GM23248 (cell line): ENCODE data around the gene KHSRP. TPM values are rescaled to one million over a fixed set of nuclear protein-coding genes. Genes with fewer than 3 reads are reported as not detected.

Source experiments
- DNase-seq: peaks from one replicate; pipeline ENCODE4 v3.0.0-alpha.2; 2015
- H2AFZ ChIP-seq: fragments of 200-600 bp; sonication (generic); 2 replicates; pipeline ENCODE4 v1.6.1; 2016; ENCODE audit warnings: antibody characterized with exemption
- H3F3A ChIP-seq: fragments of 200-600 bp; sonication (generic); 2 replicates; pipeline ENCODE4 v1.6.1; 2016; ENCODE audit warnings: mild to moderate bottlenecking, antibody characterized with exemption, mixed run types; ENCODE audit not compliant: insufficient read depth
- H3K27ac ChIP-seq: fragments of 200-600 bp; sonication (generic); 2 replicates; pipeline ENCODE4 v1.5.1; 2016; ENCODE audit warnings: mild to moderate bottlenecking
- H3K27me3 ChIP-seq: fragments of 200-600 bp; sonication (generic); replicated peaks from 2 replicates; pipeline ENCODE4 v1.6.1; 2016; ENCODE audit warnings: mild to moderate bottlenecking; ENCODE audit not compliant: insufficient read depth
- H3K36me3 ChIP-seq: fragments of 200-600 bp; sonication (generic); 2 replicates; pipeline ENCODE4 v1.6.1; 2016; ENCODE audit warnings: low read depth, mild to moderate bottlenecking
- H3K4me1 ChIP-seq: fragments of 200-600 bp; sonication (generic); 2 replicates; pipeline ENCODE4 v1.6.1; 2016; ENCODE audit warnings: mild to moderate bottlenecking; ENCODE audit not compliant: insufficient read depth
- H3K4me2 ChIP-seq: fragments of 200-600 bp; sonication (generic); one replicate; pipeline ENCODE4 v1.6.1; 2016; ENCODE audit warnings: mild to moderate bottlenecking; ENCODE audit not compliant: unreplicated experiment
- H3K4me3 ChIP-seq: fragments of 200-600 bp; sonication (generic); 2 replicates; pipeline ENCODE4 v1.5.1; 2016; ENCODE audit warnings: mild to moderate bottlenecking
- H3K79me2 ChIP-seq: fragments of 200-600 bp; sonication (generic); 2 replicates; pipeline ENCODE4 v1.6.1; 2016; ENCODE audit warnings: mild to moderate bottlenecking; ENCODE audit not compliant: insufficient read depth
- H3K9ac ChIP-seq: fragments of 200-600 bp; sonication (generic); 2 replicates; pipeline ENCODE4 v1.6.1; 2016; ENCODE audit warnings: mild to moderate bottlenecking
- H3K9me2 ChIP-seq: fragments of 200-600 bp; sonication (generic); 2 replicates; pipeline ENCODE4 v1.6.1; 2016; ENCODE audit warnings: mixed run types, mild to moderate bottlenecking, moderate library complexity; ENCODE audit not compliant: insufficient read depth
- H3K9me3 ChIP-seq: fragments of 200-600 bp; sonication (generic); one replicate; pipeline ENCODE4 v1.6.1; 2017; ENCODE audit warnings: low read depth
- H4K20me1 ChIP-seq: fragments of 200-600 bp; sonication (generic); 2 replicates; pipeline ENCODE4 v1.6.0; 2016; ENCODE audit not compliant: insufficient read depth
- EZH2 ChIP-seq: fragments of 200-600 bp; sonication (generic); IDR thresholded peaks from 2 replicates; pipeline ENCODE4 v1.6.1; 2018; ENCODE audit warnings: antibody characterized with exemption, mild to moderate bottlenecking; ENCODE audit not compliant: insufficient read depth, poor library complexity, severe bottlenecking
- EZH2phosphoT487 ChIP-seq: fragments of 200-600 bp; sonication (generic); IDR thresholded peaks from 2 replicates; pipeline ENCODE4 v1.6.1; 2018; ENCODE audit warnings: antibody characterized with exemption, moderate library complexity, mild to moderate bottlenecking, low read depth; ENCODE audit not compliant: insufficient read depth
- WGBS, 2 experiments: methylation state at CpG; one replicate each; pipeline ENCODE4 v1.1.6; 2015 to 2017; ENCODE audit warnings: low lambda C conversion rate in 2 of 2, low coverage in 1 of 2; ENCODE audit errors: missing lambda C conversion rate in 2 of 2; 5-methylcytosine and 5-hydroxymethylcytosine counted together
- in situ Hi-C: fragments of 300-500 bp; cut with MboI; formaldehyde crosslinking; loops from 2 replicates; pipeline ENCODE4 v1.15.0; 2020
- polyA plus RNA-seq: library from polyadenylated mRNA; unstranded; fragments of >200 nt; fragmentation: Nextera tagmentation; extraction: Ambion mirVana; gene quantifications from 2 replicates; pipeline ENCODE4 v1.2.1, GENCODE V29; 2016
- total RNA-seq: library from RNA; depleted of rRNA; stranded (reverse); fragments of >200 nt; shearing (Covaris generic); gene quantifications from 2 replicates; pipeline ENCODE4 v1.2.3, GENCODE V29; 2014

The KHSRP gene
- total and polyA plus RNA-seq, 2 experiments from 2014 or later: 17.3 to 61.6 TPM

DNA sequence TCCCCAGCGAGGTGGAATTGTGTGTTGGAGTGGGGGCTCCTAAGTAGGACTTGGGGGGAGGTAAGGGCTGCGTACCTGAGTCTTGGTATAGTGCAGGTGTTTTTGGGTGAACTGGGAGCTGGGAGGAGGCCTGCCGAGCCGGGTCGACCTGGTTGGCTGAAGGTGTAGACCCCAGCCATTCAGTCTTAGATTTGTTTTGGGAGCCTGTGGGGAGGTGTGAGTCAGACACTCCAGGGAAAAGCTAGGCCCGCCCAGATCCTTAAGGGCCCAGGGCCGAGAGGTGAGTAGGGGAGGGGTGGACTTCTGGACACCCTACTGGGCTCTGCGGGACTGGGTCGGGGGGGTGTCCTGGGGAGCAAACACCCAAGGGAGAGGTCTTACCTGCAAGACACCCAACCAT is 40.4 kb upstream of the KHSRP start:
- no peaks in the 10 kb centered on the region for H3K9me3 ChIP-seq
- H3K4me1 ChIP-seq: 0 out of 2 replicates have a peak, but pooled peaks cover 3% of the 10 kb centered on the region
- no peaks in the 10 kb centered on the region for H3K36me3 ChIP-seq
- H3K9me2 ChIP-seq: no peaks in the 10 kb centered on the region
- H3K4me3 ChIP-seq: no peak overlapping the region
- no peak overlapping the region for H3K9ac ChIP-seq
- H2AFZ ChIP-seq: no peak overlapping the region
- no peaks in the 10 kb centered on the region for H3K79me2 ChIP-seq
- in situ Hi-C loops: no loop called here
- H3K27ac ChIP-seq: no peak overlapping the region
- H3K27me3 ChIP-seq: peaks cover 18% of the 10 kb centered on the region
- no peak for TF ChIP-seq EZH2phosphoT487
- no peak for TF ChIP-seq EZH2
- H3K4me2 ChIP-seq: no peak overlapping the region
- 16 to 25% methylated on average over 9 of the region's 9 CpGs for WGBS, 2 experiments
- no peaks in the 10 kb centered on the region for H4K20me1 ChIP-seq
- no peaks in the 10 kb centered on the region for H3F3A ChIP-seq
- DNase-seq: peak; percentile 12

DNA sequence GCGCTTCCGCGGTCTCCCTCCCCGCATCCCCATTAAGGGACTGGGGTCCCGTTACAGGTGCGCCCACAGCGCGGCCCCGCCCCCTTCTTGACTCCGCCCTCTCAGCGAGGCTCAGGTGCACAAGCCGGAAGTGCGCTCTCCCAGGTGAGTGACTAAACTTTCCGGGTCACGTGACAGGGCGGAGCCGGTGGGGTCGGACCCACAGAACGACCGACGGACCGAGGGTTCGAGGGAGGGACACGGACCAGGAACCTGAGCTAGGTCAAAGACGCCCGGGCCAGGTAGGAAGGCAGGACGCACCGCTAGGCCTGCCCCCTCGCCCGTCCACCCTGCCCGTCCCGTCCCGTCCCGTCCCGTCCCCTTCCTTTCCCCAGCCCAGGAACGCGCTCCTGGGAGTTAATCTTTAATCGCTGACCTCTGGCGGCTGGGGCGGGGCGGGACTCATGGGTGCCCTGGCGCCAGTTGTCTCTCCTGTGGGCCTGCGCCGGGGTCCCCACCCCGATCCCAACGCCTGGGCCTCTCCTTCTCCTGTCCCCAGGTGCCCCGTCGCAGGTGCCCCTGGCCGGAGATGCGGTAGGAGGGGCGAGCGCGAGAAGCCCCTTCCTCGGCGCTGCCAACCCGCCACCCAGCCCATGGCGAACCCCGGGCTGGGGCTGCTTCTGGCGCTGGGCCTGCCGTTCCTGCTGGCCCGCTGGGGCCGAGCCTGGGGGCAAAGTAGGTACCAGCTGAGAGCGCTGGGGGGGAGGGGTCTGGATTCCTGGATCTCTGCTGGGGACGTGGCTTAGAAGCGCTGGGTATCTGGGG is 39.7 kb upstream of the KHSRP start, which contains the start of gene CRB3:
Gene CRB3, plus strand, starts transcription at position 202 of the 804 bp plus-strand sequence. Its CDS starts 431 bp downstream, at position 633.
- Histone ChIP-seq H3K4me1 (0 out of 2 replicates have a peak, but pooled peaks cover 3% of the 10 kb centered on the region), H3K27ac (no peak within 1 kb of the TSS), H3K4me2 (no peak within 1 kb of the TSS), H3K36me3 (no peaks in the 10 kb centered on the region), H3K4me3 (no peak within 1 kb of the TSS), H3K79me2 (no peaks in the 10 kb centered on the region), H4K20me1 (no peaks in the 10 kb centered on the region), H2AFZ (no peak within 1 kb of the TSS), H3F3A (no peaks in the 10 kb centered on the region), H3K9me2 (no peaks in the 10 kb centered on the region), H3K27me3 (peaks cover 18% of the 10 kb centered on the region), H3K9me3 (no peaks in the 10 kb centered on the region), H3K9ac (no peak within 1 kb of the TSS)
- in situ Hi-C loops: no loop called here
- 4% methylated on average over 37 to 63 of the region's 65 CpGs for WGBS, 2 experiments
- no peak for DNase-seq
- TF ChIP-seq EZH2phosphoT487 (no peak), EZH2 (no peak)

DNA sequence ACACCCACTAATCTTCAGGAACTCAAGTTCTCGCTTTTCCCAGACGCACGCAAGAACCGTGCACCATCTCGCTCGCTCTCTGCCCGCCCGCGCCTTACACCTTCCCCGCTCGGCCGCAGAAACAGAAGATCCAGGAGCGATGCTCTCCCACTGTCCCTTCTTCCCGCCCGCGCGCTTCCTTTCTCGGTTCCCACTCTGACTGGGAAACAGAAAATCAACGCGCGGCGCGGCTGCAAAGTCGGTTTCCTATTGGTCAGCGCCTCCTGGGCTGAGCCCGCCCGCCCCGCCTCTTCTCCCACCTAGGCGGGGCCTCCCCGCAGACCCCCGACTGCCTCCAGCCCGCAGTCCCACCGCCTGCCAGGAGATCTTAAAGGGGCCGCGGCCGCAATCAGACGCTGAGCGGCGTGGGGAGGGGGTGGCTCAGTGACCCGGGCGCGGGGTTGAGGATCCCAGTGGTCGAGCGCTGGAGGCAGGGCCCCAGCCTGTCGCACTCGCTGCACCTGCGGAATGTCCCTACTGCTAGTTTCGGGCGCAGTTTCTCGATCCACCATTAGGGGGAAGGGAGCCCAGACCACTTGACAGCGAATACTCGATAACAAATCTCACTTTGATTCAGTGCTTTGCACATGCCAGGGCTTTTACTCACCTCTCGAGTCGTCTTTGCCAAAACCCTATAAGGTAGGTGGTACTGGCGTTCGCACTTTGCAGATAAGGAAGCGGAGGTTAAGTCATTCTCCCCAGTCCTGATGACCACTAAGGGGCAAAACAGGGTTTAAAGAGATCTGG is 35.7 kb upstream of the KHSRP start:
- H3K9me2 ChIP-seq: no peaks in the 10 kb centered on the region
- peak overlapping the region; percentile 89 for H2AFZ ChIP-seq
- H3K4me1 ChIP-seq: 0 out of 2 replicates have a peak, but pooled peaks cover 3% of the 10 kb centered on the region
- 1 to 3% methylated on average over 29 to 56 of the region's 57 CpGs for WGBS, 2 experiments
- TF ChIP-seq EZH2phosphoT487 (no peak), EZH2 (no peak)
- H3K9me3 ChIP-seq: no peaks in the 10 kb centered on the region
- H3K36me3 ChIP-seq: no peaks in the 10 kb centered on the region
- DNase-seq: peak; percentile 99
- in situ Hi-C loops: no loop called here
- H3K9ac ChIP-seq: peak overlapping the region; percentile 41
- peak overlapping the region; percentile 81 for H3K4me3 ChIP-seq
- H3K27ac ChIP-seq: no peak overlapping the region
- H3F3A ChIP-seq: no peaks in the 10 kb centered on the region
- peak overlapping the region; percentile 91 for H3K4me2 ChIP-seq
- no peaks in the 10 kb centered on the region for H3K79me2 ChIP-seq
- H3K27me3 ChIP-seq: peaks cover 7% of the 10 kb centered on the region
- no peaks in the 10 kb centered on the region for H4K20me1 ChIP-seq

DNA sequence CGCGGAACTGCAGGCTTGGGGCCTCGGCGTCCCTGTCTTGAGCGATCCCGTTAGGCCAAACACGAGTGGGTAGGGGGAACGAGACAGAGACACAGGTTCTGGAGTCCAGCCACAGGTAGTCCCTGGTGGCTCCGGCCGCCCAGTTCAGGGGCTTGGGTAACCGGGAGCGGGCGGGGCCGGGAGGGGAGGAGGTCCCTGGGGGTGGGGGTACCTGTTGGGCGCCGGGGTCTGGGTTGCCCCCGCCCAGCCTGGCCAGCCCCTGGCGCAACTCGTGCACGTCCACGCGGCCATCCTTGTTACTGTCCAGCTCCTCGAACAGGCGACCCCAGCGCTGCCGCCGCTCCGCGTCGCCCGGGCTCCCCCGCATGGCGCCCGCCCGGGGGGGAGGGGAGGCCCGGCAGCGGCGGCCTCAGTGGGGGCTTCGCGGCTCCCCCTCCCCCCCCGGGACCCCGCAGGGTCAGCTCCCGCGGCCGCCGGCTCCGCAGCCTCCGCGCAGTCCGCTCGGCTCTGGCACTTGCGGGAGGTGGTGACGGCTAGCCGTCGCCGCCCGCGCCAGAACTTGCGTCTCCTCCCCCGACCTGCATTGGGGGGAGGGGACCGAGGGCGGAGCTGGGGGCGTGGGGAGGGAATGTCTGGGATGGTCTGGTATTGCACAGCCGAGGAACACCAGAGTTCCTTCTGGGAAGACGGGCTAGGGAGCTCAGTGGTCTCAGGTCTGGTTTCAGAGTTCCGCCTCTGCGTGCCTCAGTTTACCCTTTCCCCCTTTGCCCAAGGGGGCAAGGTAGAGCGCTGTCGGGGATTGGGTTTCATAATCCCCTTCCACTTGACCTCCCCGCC is 34.9 kb upstream of the KHSRP start, which contains the start of gene SLC25A23:
Gene SLC25A23, minus strand, starts transcription at position 531 of the 837 bp plus-strand sequence. Its CDS starts 164 bp downstream, at position 367.
- Histone ChIP-seq H3K9me3 (no peaks in the 10 kb centered on the region), H4K20me1 (no peaks in the 10 kb centered on the region), H3K4me1 (0 out of 2 replicates have a peak, but pooled peaks cover 3% of the 10 kb centered on the region), H3F3A (no peaks in the 10 kb centered on the region), H3K9ac (peak within 1 kb of the TSS; percentile 57), H3K27ac (no peak within 1 kb of the TSS), H2AFZ (peak within 1 kb of the TSS; percentile 89), H3K27me3 (peaks cover 7% of the 10 kb centered on the region), H3K4me3 (peak within 1 kb of the TSS; percentile 81), H3K79me2 (no peaks in the 10 kb centered on the region), H3K9me2 (no peaks in the 10 kb centered on the region), H3K4me2 (peak within 1 kb of the TSS; percentile 91), H3K36me3 (no peaks in the 10 kb centered on the region)
- in situ Hi-C loops: no loop called here
- TF ChIP-seq EZH2: no peak
- TF ChIP-seq EZH2phosphoT487: no peak
- 4 to 11% methylated on average over 11 to 53 of the region's 70 CpGs for WGBS, 2 experiments
- peak; percentile 73 for DNase-seq
